ENCODE measurements around the gene GNB1.
A peak's percentile ranks its signal among the peaks of the same experiment; 100 is the strongest.

Gene GNB1

DNA sequence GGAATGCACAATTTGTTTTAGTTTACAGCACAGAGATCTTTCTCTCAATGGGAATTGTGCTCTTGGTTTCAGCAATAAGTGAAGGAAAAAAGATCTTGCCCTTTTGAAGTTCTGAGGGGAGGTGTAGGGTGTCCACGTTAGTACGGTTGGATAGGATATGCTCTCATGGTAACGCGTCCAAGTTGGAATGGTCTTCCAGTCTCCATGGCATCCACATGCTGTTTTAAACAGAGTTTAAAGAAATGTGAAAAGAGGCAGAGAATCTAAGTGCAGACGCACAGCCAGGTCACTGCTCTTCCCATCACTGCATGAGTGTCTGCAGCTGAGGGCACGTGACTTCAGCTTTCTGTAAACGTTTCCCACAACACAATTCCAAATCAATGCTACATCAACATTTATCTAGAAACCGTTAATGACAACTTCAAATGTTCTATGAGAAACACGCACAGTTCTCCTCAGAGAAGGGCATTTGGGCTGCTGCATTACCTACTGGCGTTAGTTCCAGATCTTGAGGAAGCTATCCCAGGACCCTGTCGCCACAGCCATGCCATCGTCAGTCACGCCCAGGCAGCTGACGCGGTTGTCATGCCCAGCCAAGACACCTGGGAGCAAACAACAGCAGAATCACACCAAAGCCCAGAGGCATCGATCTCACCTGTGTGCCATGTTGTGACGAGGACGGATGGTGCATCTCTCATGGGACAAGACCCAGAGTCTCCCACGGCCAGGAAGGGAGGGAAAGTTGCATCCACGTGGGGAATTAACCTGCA, 103.9 kb downstream of the GNB1 start:
- DNase-seq (ENCODE audit: insufficient read length, low spot score) (no peak), FAIRE-seq (no peak)

- FAIRE-seq (no peak), DNase-seq (ENCODE audit: insufficient read length, low spot score) (no peak)
Observed at GRCh38 chr1:1785666-1786065, 105.2 kb downstream of the GNB1 start.

- FAIRE-seq (no peak), DNase-seq (ENCODE audit: insufficient read length, low spot score) (no peak)
Observed at GRCh38 chr1:1784933-1785332, 106.0 kb downstream of the GNB1 start.

GRCh38 chr1:1783320-1783719, 107.6 kb downstream of the GNB1 start:
- no peak for FAIRE-seq

GRCh38 chr1:1782399-1783221, 108.3 kb downstream of the GNB1 start:
- FAIRE-seq (peak; percentile 61), DNase-seq (ENCODE audit: insufficient read length, low spot score) (no peak)

More at GRCh38 chr1:1783320-1783719, 107.6 kb downstream of the GNB1 start:
- DNase-seq (ENCODE audit: insufficient read length, low spot score) = no peak

DNA sequence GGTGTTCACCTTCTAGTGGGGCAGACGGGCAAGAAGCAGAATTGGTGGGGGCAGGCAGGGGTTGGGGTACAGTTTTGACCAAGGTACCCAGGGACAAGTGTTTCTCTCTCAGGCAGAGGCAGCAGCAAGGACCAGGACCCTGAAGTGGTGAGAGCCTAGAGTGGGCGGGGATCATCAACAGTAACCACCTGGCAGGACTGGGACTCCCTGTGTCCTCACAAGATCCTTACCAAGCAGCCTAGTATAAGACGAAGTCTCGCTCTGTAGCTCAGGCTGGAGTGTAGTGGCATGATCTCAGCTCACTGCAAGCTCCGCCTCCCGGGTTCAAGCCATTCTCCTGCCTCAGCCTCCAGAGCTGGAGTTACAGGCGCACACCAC, 109.4 kb downstream of the GNB1 start:
- no peak for DNase-seq (ENCODE audit: insufficient read length, low spot score)
- no peak for FAIRE-seq

GRCh38 chr1:1780598-1781525, 110.0 kb downstream of the GNB1 start:
- FAIRE-seq = peak; percentile 58

GRCh38 chr1:1779691-1780597, 110.9 kb downstream of the GNB1 start:
- FAIRE-seq = peak; percentile 99
- DNase-seq (ENCODE audit: insufficient read length, low spot score) = peak; percentile 89

More at GRCh38 chr1:1780598-1781525, 110.0 kb downstream of the GNB1 start:
- no peak for DNase-seq (ENCODE audit: insufficient read length, low spot score)

DNA sequence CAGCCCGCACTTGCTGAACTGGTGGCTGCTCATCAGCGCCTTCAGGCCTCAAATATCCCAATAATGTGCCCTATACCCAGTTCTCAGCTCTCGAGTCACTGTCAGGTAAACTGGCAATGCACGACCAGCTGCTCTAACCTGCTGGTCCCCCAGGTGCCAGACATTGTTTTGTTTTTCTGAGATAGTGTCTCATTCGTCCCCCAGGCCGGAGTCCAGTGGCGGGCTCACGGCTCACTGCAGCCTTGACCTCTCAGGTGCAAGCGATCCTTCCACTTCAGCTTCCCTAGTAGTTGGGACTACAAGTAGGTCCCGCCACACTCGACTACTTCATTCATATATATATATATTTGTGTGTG, 111.6 kb downstream of the GNB1 start:
- FAIRE-seq (no peak), DNase-seq (ENCODE audit: insufficient read length, low spot score) (no peak)

DNA sequence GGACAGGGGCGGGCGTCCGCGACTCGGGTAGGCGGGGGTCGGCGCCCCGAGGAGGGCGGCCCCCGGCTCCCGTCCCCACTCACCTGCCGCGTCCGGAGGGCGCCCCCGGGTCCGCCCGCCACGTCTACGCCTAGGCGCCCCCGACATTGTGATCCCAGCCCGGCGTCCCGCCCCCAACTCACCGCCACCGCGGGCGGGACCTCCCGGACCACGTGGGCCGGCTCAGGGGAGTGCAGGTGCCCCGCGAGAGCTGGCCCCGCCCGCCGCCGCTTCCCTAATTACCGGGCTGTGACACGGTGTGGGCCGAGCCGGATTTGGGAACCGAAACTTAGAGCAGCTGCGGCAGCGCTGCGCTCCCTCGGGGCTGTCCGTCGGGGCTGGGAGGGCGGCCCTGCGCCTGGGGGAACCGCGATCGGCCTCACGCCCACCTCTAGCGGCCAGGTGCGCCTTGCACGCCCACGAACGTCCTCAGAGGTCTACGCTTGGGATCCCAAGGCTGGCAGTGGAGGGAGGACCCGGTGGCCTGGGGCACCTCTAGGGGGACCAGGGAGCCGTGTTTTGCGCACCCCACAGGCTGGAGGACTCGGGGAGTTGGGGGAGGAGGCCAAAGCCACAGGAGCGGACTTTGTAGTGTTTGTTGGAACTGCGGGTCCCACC, 112.1 kb downstream of the GNB1 start:
- peak; percentile 95 for FAIRE-seq
- peak; percentile 93 for DNase-seq (ENCODE audit: insufficient read length, low spot score)

DNA sequence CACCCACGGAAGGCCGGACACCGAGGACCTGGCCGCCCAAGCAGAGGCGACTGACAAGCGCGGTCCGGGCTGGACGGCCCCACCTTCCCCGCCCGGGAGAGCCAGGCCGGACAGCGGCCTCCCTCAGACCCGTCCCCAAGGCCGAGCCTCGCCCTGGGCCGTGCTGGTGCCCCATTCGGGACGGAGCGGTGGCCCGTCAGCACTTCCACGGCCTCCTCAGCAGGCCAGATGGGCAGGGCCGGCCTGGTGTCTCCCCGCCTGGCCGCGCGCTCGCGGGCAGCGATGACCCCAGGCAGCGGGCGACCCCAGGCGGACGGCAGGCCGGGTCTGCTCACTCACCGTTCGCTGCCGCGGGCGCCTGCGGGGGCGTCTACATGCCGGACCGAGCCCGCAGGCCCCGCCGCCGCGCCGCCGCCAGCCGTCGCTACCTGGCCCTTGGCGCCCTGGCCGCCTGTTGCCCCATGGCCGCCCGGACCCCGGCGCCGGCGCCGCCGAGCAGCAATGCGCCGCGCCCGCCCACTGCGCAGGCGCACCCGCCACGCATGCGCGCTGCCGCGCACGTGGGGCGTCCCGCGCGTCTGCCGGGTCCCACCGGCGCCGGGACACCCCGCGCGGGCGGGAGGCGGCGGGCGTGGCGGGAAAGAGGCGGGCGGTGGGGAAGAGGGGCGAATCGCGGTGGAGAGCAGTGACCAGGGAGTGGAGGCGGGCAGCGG, 112.8 kb downstream of the GNB1 start, which contains the start of gene NADK:
Gene NADK, minus strand, starts transcription at position 521 of the 713 bp plus-strand sequence. CDS start 13,064 bp downstream, outside the sequence.
- peak; percentile 85 for DNase-seq (ENCODE audit: insufficient read length, low spot score)
- no peak for FAIRE-seq

GRCh38 chr1:1777583-1777899, 113.3 kb downstream of the GNB1 start:
- DNase-seq (ENCODE audit: insufficient read length, low spot score) (no peak), FAIRE-seq (no peak)

DNA sequence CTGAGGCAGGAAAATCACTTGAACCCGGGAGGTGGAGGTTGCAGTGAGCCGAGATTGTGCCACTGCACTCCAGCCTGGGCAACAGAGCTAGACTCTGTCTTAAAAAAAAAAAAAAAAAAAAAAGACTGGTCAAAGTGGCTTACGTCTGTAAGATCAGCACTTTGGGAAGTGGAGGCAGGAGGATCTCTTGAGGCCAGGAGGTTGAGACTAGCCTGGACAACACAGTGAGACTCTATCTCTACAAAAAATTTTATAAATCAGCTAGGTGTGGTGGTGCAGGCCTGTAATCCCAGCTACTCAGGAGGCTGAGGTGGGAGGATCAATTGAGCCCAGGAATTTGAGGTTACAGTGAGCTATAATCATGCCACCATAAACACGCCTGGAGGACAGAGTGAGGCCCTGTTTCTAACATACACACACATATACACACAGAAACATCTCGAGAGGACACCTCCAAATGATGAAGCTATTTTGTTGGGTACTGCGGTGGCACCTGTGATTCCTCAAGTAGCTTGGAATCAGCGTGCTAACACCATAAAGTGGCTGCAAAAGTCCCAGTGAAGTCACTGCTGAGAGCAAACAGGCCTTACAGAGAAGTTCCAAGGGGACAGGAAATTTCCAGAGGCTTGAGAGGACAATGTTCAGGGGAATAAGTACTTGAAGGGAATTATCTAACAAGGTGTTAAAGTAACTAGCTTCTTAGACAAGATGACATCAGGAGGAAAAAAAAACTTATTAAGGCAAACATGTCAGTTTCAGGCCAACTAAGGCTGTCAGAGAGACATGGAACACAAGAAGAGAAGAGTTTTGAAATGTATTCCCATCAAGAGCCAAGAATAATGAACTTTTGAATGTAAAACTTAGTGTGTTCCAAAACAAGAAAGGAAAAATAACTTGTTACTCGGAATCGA, 114.0 kb downstream of the GNB1 start:
- FAIRE-seq = peak; percentile 79
- no peak for DNase-seq (ENCODE audit: insufficient read length, low spot score)

DNA sequence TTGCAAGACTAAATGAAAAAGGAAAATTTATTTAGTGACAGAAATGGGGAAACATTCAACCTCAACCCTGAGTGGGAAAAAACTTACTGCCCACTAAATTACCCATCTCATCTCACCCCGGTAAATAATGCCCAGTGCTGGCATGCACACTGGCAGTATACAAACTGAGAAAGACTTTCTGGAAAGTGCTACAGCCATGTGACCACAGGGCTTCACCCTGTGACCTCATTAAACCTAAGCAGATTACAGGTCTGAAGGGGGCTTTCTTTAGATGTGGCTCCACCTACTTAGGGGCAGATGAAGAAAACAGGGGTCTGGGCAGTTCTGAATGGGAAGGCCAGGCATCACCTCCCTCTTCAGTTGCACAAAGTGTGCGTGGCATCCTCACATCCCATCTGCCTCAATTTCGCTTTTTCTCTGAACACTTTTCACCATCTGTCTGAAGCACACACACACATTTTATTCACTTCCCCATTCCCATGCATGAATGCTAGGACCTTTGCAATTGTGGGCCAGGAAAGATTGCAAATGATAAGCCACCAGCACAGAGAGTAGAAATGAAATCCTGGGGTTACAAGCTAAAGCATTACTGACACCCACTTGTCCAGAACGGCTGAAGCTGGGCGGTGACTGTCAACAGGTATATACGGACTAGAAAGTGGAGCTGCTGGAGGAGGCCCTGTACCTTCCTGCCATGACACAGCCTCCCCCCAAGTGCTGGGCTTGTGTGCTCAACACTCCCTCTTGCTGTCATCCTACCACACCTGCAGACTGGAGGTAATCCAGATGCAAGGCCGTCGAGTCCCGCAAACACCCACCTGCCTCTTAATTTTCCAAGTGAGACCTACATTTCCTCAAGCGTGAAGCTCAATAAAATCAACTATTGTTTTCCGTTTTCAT, 115.3 kb downstream of the GNB1 start:
- FAIRE-seq (peak; percentile 90), DNase-seq (ENCODE audit: insufficient read length, low spot score) (no peak)

- DNase-seq (ENCODE audit: insufficient read length, low spot score) (no peak), FAIRE-seq (no peak)
Observed at GRCh38 chr1:1773874-1774273, 117.0 kb downstream of the GNB1 start.

GRCh38 chr1:1771096-1771495, 119.8 kb downstream of the GNB1 start:
- FAIRE-seq (no peak), DNase-seq (ENCODE audit: insufficient read length, low spot score) (no peak)

GRCh38 chr1:1770102-1770501, 120.8 kb downstream of the GNB1 start:
- DNase-seq (ENCODE audit: insufficient read length, low spot score) = no peak
- no peak for FAIRE-seq
